Measurements from ENCODE around the gene GLI3.
A peak's percentile ranks its signal among the peaks of the same experiment; 100 is the strongest.

GLI3 gene

DNA sequence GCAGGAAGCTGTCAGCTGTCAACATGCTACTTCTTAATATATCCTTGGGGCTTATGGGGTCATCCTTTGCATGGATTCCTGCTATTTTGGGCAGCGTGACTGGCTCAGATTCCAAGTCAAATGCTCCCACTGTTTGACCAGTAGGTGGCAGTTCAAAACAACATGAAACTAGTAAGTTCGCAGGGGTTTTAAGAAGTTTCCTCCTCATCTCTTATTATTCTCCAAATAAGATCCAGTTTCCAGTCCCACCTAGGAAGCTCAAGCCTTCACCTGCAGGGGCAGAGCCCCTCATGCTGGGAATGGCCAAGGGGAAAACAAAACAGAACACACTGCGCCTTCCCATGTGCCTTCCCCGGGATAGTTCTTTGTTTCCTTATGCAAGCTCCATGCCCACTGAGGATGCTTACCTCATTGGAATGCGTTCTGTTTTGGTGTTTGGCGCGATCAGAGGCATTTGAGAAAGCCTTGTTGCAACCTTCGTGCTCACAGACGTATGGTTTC is 259.8 kb downstream of the GLI3 start:
- TF ChIP-seq, protein P1, sequence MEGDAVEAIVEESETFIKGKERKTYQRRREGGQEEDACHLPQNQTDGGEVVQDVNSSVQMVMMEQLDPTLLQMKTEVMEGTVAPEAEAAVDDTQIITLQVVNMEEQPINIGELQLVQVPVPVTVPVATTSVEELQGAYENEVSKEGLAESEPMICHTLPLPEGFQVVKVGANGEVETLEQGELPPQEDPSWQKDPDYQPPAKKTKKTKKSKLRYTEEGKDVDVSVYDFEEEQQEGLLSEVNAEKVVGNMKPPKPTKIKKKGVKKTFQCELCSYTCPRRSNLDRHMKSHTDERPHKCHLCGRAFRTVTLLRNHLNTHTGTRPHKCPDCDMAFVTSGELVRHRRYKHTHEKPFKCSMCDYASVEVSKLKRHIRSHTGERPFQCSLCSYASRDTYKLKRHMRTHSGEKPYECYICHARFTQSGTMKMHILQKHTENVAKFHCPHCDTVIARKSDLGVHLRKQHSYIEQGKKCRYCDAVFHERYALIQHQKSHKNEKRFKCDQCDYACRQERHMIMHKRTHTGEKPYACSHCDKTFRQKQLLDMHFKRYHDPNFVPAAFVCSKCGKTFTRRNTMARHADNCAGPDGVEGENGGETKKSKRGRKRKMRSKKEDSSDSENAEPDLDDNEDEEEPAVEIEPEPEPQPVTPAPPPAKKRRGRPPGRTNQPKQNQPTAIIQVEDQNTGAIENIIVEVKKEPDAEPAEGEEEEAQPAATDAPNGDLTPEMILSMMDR (conservative IDR thresholded peaks at IDR 0.05): peak; percentile 93
- H3K27ac ChIP-seq: no peak overlapping the region

DNA sequence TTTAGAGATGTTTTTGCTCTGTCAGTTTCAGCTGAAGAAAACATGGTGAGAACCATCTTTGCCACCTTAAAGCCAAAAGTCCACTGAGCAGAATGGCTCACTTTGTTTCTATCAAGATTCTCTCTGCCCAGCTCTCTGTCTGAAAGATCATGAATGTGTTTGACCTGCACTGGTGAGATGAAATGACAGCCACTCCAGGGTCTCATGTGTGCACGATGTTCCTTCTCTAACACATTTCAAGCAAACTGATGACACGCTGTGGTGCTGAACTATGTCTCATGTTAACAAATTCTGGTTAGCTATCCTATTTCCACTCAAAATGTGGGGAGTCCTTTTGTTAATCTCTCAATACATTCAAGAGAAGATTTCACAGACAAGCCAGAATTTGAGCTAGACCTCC is 260.6 kb downstream of the GLI3 start:
- no peak overlapping the region for H3K27ac ChIP-seq
- TF ChIP-seq, protein P1 (conservative IDR thresholded peaks at IDR 0.05): no peak

DNA sequence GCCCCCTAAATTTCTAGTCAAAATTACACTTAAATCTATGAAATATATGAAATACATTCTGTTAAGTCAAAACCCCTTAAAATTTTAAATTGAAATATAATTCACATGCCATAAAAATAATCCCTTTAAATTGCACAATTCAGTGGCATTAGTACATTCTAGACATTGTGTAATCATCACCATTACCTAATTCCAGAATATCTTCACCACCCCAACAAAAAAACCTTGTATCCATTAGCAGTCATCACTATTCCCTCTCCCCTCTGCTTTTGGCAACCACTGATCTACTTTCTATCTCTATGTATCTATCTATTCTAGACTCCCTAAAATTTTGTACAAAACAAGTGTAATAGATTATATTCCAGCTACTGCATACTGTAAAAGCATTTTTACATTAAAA is 261.2 kb downstream of the GLI3 start:
- TF ChIP-seq, protein P1 (conservative IDR thresholded peaks at IDR 0.05): no peak
- no peak overlapping the region for H3K27ac ChIP-seq

DNA sequence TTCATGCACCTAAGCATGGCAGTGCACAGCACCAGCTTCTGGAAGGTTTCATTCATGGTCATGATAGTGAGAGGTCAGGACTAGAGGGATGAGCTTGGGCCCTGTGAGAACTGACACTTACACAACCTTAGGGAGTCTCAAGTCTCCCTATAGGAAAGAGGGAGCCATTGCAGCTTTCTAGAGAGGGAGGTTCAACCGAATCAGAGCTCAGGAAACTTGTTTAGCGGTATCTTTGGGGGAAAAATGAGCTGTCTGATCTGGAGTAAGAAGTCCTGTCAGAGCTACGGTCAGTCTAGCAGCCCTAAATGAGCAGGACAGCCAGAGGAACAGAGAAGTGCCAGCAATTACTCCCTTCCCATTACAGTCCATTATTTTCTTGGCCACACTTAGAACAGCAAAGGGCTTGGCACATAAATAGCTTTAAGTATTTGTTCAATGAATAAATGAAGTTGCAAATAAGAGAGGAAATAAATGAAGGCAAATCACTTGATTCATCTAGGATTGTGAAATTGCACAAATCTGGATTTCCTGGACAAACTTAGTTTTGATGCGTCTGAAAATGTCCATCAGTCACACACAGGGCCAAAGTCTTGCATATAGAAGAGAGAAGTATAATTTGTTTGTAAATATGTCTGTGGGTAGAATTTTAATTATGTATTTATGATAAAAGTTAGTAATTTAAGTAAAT is 262.0 kb downstream of the GLI3 start:
- TF ChIP-seq, protein P1 (conservative IDR thresholded peaks at IDR 0.05): no peak

DNA sequence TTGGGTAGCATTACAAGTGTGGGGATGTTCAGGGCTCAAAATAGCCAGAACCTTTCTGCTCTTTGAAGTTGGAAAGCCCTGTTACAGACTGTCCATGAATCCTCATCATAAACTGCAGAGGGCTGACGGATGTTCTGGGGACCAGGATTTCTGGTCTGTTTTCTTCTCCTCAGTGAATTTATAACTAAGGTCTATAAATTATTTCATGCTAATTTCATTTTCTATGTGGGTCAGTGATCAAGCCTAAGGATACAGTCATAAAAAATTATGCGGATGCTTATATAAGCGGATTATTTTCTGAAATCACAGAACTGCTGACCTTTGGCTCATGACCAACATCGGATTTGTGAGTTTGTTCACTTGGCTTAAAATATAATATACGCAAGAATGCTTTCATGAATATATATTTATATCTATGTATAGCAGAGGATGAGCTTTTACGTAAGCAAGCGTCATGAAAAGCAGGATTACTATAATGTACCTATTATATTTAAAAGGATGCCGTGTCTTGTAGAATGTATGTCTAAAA is 263.7 kb downstream of the GLI3 start:
- no peak overlapping the region for H3K27ac ChIP-seq
- TF ChIP-seq, protein P1 (conservative IDR thresholded peaks at IDR 0.05): no peak

More for the DNA sequence above, 262.0 kb downstream of the GLI3 start:
- H3K27ac ChIP-seq: no peak overlapping the region

DNA sequence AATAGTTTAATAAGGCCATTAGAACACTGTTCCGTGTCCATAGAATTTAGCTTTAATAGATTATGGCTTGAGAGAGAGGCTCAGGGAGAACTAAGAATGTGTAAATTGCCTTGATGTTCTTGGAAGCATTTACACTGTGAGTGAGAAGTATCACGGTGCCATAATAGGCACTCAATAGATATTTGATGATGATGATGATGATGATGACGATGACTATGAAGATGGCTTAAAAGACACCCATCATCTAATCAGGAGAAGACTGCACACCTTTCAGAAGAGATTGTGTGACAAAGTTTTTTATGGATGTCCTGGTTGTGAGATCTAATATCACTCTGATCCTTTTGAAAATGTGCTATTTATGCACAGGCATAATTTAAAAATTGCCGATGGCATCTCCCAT is 264.2 kb downstream of the GLI3 start:
- TF ChIP-seq, protein P1 (conservative IDR thresholded peaks at IDR 0.05): no peak
- H3K27ac ChIP-seq: no peak overlapping the region

DNA sequence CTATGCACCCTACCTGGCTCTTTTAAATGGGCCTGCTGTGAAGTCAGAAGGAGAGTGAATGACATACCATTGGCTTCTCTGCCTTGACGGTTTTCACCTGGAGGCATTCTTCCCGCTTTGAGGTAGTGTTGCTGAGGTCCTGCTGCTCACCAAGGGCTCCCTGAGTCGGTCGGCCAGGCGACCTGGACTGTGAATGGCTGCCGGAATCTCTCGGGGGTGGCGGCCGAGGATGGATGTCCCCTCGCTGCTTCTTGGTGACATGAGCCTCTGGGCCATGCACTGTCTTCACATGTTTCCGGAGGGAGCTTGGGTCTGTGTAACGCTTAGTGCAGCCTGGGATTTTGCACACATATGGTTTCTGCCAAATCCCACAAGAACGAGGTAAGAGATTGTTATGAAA is 264.7 kb downstream of the GLI3 start:
- H3K27ac ChIP-seq: no peak overlapping the region
- TF ChIP-seq, protein P1 (conservative IDR thresholded peaks at IDR 0.05): no peak

Measured in VCaP (cell line).